H1 (cell line): ENCODE measurements around the gene DENND1A. TPM values are rescaled to one million over a fixed set of nuclear protein-coding genes. Genes with fewer than 3 reads are reported as not detected.

Source experiments
- CTCF ChIA-PET: fragments of 300-600 bp; sonication (Branson Sonifier 250); formaldehyde crosslinking; loops from one replicate; lab custom pipeline; 2021; ENCODE audit not compliant: partially characterized antibody; lab: Charles Lee
- POLR2A ChIA-PET: fragments of 300-600 bp; sonication (Branson Sonifier 250); formaldehyde crosslinking; loops from one replicate; lab custom pipeline; 2021; ENCODE audit warnings: inconsistent platforms; ENCODE audit not compliant: partially characterized antibody; lab: Charles Lee
- DNase-seq, 2 experiments: peaks; one replicate each; pipeline versions ENCODE4 v3.0.0 to v3.0.0-alpha.2; 2010 to 2022; ENCODE audit warnings: low spot score in 2 of 2, low read depth in 1 of 2, mixed read lengths in 1 of 2
- FAIRE-seq: peaks from 2 replicates; lab custom pipeline; 2011; peaks lifted over from hg19 to GRCh38; lab: Jason Lieb, UNC
- H2AFZ ChIP-seq: 2 replicates; pipeline ENCODE4 v1.8.1; 2012; ENCODE audit warnings: low read length, inconsistent platforms
- H2AK5ac ChIP-seq: 2 replicates; pipeline ENCODE4 v1.6.1; 2013; ENCODE audit warnings: low read depth, low read length
- H2BK120ac ChIP-seq: replicated peaks from 2 replicates; pipeline ENCODE3; 2013; ENCODE audit warnings: low read depth, low read length, inconsistent platforms
- H2BK12ac ChIP-seq: 2 replicates; pipeline ENCODE4 v1.6.1; 2013; ENCODE audit warnings: low read depth, low read length
- H2BK15ac ChIP-seq: 2 replicates; pipeline ENCODE4 v1.6.1; 2013; ENCODE audit warnings: low read length
- H2BK20ac ChIP-seq: 2 replicates; pipeline ENCODE4 v1.6.1; 2013; ENCODE audit warnings: low read length
- H2BK5ac ChIP-seq: 2 replicates; pipeline ENCODE4 v1.6.1; 2013; ENCODE audit warnings: low read depth, low read length
- H3K14ac ChIP-seq: 2 replicates; pipeline ENCODE4 v1.6.1; 2013; ENCODE audit warnings: inconsistent platforms; ENCODE audit not compliant: insufficient read length
- H3K18ac ChIP-seq: 2 replicates; pipeline ENCODE4 v1.6.1; 2013; ENCODE audit warnings: low read length; ENCODE audit errors: extremely low read depth
- H3K23ac ChIP-seq: 2 replicates; pipeline ENCODE4 v1.6.1; 2013; ENCODE audit warnings: inconsistent platforms; ENCODE audit not compliant: insufficient read length
- H3K23me2 ChIP-seq: 2 replicates; pipeline ENCODE4 v1.6.1; 2013; ENCODE audit warnings: low read depth, low read length
- H3K27ac ChIP-seq: 2 replicates; pipeline ENCODE4 v1.6.1; 2011; ENCODE audit warnings: low read depth, low read length, inconsistent platforms
- H3K27me3 ChIP-seq, 4 experiments: replicated peaks in 1 of 4; 1 replicate in 1 of 4; 2 replicates in 3 of 4; pipeline versions ENCODE4 v1.6.1 to v1.8.1; 2011 to 2013; ENCODE audit warnings: low read length in 3 of 4, mild to moderate bottlenecking in 3 of 4, inconsistent platforms in 2 of 4, mixed read lengths in 2 of 4, moderate library complexity in 1 of 4; ENCODE audit not compliant: control insufficient read depth in 3 of 4, insufficient read depth in 3 of 4; ENCODE audit errors: extremely low read depth in 1 of 4
- H3K36me3 ChIP-seq, 4 experiments: 2 replicates each; pipeline versions ENCODE4 v1.6.1 to v1.8.1; 2011 to 2013; ENCODE audit warnings: mild to moderate bottlenecking in 4 of 4, low read length in 3 of 4, moderate library complexity in 2 of 4, control low read depth in 1 of 4, inconsistent platforms in 1 of 4; ENCODE audit not compliant: insufficient read depth in 4 of 4, control insufficient read depth in 2 of 4
- H3K4ac ChIP-seq: replicated peaks from 2 replicates; pipeline ENCODE3; 2013; ENCODE audit warnings: low read length, low read depth, mixed read lengths, inconsistent platforms; ENCODE audit not compliant: insufficient read length
- H3K4me1 ChIP-seq, 4 experiments: replicated peaks in 1 of 4; 1 replicate in 1 of 4; 2 replicates in 3 of 4; pipeline versions ENCODE4 v1.6.1 to v1.8.1; 2011 to 2013; ENCODE audit warnings: low read length in 3 of 4, inconsistent platforms in 2 of 4, mixed read lengths in 1 of 4; ENCODE audit not compliant: insufficient read depth in 4 of 4, control insufficient read depth in 3 of 4
- H3K4me2 ChIP-seq, 2 experiments: 2 replicates each; pipeline versions ENCODE4 v1.6.1 to v1.8.1; 2011 to 2013; ENCODE audit warnings: low read depth in 2 of 2, low read length in 2 of 2, control low read depth in 1 of 2, inconsistent platforms in 1 of 2, mild to moderate bottlenecking in 1 of 2; ENCODE audit not compliant: insufficient read depth in 1 of 2
- H3K4me3 ChIP-seq, 4 experiments: fragments of 200-600, 300-600 bp in 1 of 4; sonication (generic), shearing (Covaris generic), sonication (Bioruptor Twin) in 1 of 4; 2 replicates each; pipeline versions ENCODE4 v1.5.1 to v1.8.1; 2011 to 2016; ENCODE audit warnings: low read length in 4 of 4, low read depth in 3 of 4, control low read depth in 2 of 4, inconsistent platforms in 2 of 4, mild to moderate bottlenecking in 2 of 4, mixed read lengths in 1 of 4, moderate library complexity in 1 of 4; ENCODE audit not compliant: insufficient read depth in 2 of 4; ENCODE audit errors: extremely low read depth in 1 of 4
- H3K56ac ChIP-seq: replicated peaks from 2 replicates; pipeline ENCODE3; 2013; ENCODE audit warnings: low read depth, mild to moderate bottlenecking, mixed read lengths, low read length, inconsistent platforms; ENCODE audit not compliant: insufficient read length
- H3K79me1 ChIP-seq: 2 replicates; pipeline ENCODE4 v1.6.1; 2013; ENCODE audit warnings: low read depth, low read length, control low read depth
- H3K79me2 ChIP-seq, 2 experiments: 2 replicates each; pipeline versions ENCODE4 v1.6.1 to v1.8.1; 2012 to 2013; ENCODE audit warnings: low read length in 2 of 2, mild to moderate bottlenecking in 2 of 2, inconsistent platforms in 1 of 2; ENCODE audit not compliant: insufficient read depth in 2 of 2, control insufficient read depth in 1 of 2
- H3K9ac ChIP-seq, 4 experiments: replicated peaks in 1 of 4; 1 replicate in 1 of 4; 2 replicates in 3 of 4; pipeline versions ENCODE4 v1.6.1 to v1.8.1; 2011 to 2013; ENCODE audit warnings: low read depth in 3 of 4, low read length in 3 of 4, control low read depth in 2 of 4, mild to moderate bottlenecking in 2 of 4, moderate library complexity in 2 of 4, inconsistent platforms in 1 of 4; ENCODE audit errors: extremely low read depth in 1 of 4
- H3K9me3 ChIP-seq, 2 experiments: 2 replicates each; pipeline versions ENCODE4 v1.6.1 to v1.8.1; 2012 to 2013; ENCODE audit warnings: mild to moderate bottlenecking in 2 of 2, moderate library complexity in 2 of 2, control low read depth in 1 of 2, inconsistent platforms in 1 of 2, low read depth in 1 of 2, low read length in 1 of 2, mixed read lengths in 1 of 2; ENCODE audit not compliant: insufficient read depth in 2 of 2
- H4K20me1 ChIP-seq, 2 experiments: replicated peaks in 1 of 2; 2 replicates each; pipeline versions ENCODE3 to v1.8.1; 2011 to 2013; ENCODE audit warnings: inconsistent platforms in 2 of 2, low read length in 2 of 2, mild to moderate bottlenecking in 1 of 2; ENCODE audit not compliant: insufficient read depth in 2 of 2, control insufficient read depth in 1 of 2
- H4K5ac ChIP-seq: 2 replicates; pipeline ENCODE4 v1.6.1; 2013; ENCODE audit warnings: low read length, low read depth, mixed read lengths, inconsistent platforms; ENCODE audit not compliant: insufficient read length
- H4K8ac ChIP-seq: 2 replicates; pipeline ENCODE4 v1.8.0; 2013; ENCODE audit warnings: mild to moderate bottlenecking, moderate library complexity, low read length, inconsistent platforms; ENCODE audit not compliant: insufficient read depth; ENCODE audit errors: extremely low read depth
- H4K91ac ChIP-seq: replicated peaks from 2 replicates; pipeline ENCODE3; 2013; ENCODE audit warnings: low read length, mixed read lengths, inconsistent platforms; ENCODE audit not compliant: insufficient read length
- MAFK ChIP-seq: IDR thresholded peaks from 2 replicates; pipeline ENCODE4 v1.6.1; 2012; ENCODE audit warnings: low read depth, mild to moderate bottlenecking, improper control_type of control experiment, low read length
- NRF1 ChIP-seq: IDR thresholded peaks from 2 replicates; pipeline ENCODE4 v1.6.1; 2011; ENCODE audit warnings: mild to moderate bottlenecking, low read depth, low read length, improper control_type of control experiment
- POU5F1 ChIP-seq: IDR thresholded peaks from 2 replicates; pipeline ENCODE4 v1.6.1; 2011; ENCODE audit warnings: low read depth, mild to moderate bottlenecking, low read length, moderate library complexity
- RBBP5 ChIP-seq: IDR thresholded peaks from 2 replicates; pipeline ENCODE4 v1.7.1; 2012; ENCODE audit warnings: low read depth, mild to moderate bottlenecking, inconsistent platforms, low read length, moderate library complexity, borderline replicate concordance
- RNF2 ChIP-seq: fragments of 200-900, 300-1000 bp; sonication (generic); IDR thresholded peaks from 2 replicates; pipeline ENCODE4 v1.7.1; 2016; ENCODE audit warnings: borderline replicate concordance, low read depth, mild to moderate bottlenecking, antibody characterized with exemption, low read length; ENCODE audit not compliant: poor library complexity, severe bottlenecking; ENCODE audit errors: missing control alignments
- TAF7 ChIP-seq: optimal IDR thresholded peaks from 2 replicates; pipeline ENCODE3; 2011; ENCODE audit warnings: low read depth, mild to moderate bottlenecking, inconsistent platforms, low read length, moderate library complexity, borderline replicate concordance
- WGBS, 2 experiments: shearing (Covaris generic) in 1 of 2; methylation state at CpG; one replicate each; pipeline versions ENCODE4 v1.1.6 to v1.1.7; 2013 to 2015; ENCODE audit warnings: low lambda C conversion rate in 2 of 2, mixed read lengths in 2 of 2, inconsistent platforms in 1 of 2, low coverage in 1 of 2, missing lambda C conversion rate in 1 of 2; ENCODE audit not compliant: insufficient replicate concordance in 2 of 2, insufficient coverage in 1 of 2, insufficient read length in 1 of 2; ENCODE audit errors: extremely low coverage in 1 of 2, missing lambda C conversion rate in 1 of 2; 5-methylcytosine and 5-hydroxymethylcytosine counted together
- polyA plus RNA-seq, 7 experiments: library from polyadenylated mRNA; depleted of rRNA in 3 of 7; stranded (reverse) in 5 of 7; unstranded in 2 of 7; fragments of >200 nt in 5 of 7; fragments of 200-250 nt in 2 of 7; gene quantifications; 1 replicate in 5 of 7; 2 replicates in 1 of 7; 4 replicates in 1 of 7; pipeline versions ENCODE4 v1.2.1 to v1.2.3, GENCODE V29; 2011 to 2013; ENCODE audit warnings: missing spikeins in 2 of 7, mixed read lengths in 2 of 7
- total RNA-seq: library from RNA; stranded (reverse); fragmentation: NEBNext Ultra II Directional; extraction: Animal tissue kit (Norgen Biotek cat#: 25700); gene quantifications from 2 replicates; pipeline ENCODE4 v1.2.1, GENCODE V29; 2021

The DENND1A gene
- total and polyA plus RNA-seq, 2 of the 8 experiments (the other 6 are each of a cell fraction or from before 2014, with no cell fraction given) = 24.1 to 26.4 TPM

GRCh38 chr9:123347289-123348060, 582.5 kb downstream of the DENND1A start:
- FAIRE-seq (peak; percentile 63), DNase-seq (no peak)
- Histone ChIP-seq H3K23me2 (peaks cover 11% of the 10 kb centered on the region), H3K79me1 (no peaks in the 10 kb centered on the region), H3K14ac (no peak overlapping the region), H4K91ac (peak overlapping the region; percentile 88), H3K4me2 (no peak overlapping the region), H2BK12ac (0 out of 2 replicates have a peak overlapping the region, but pooled peaks have one; percentile 86), H3K79me2 (no peaks in the 10 kb centered on the region), H3K9ac (no peak overlapping the region), H4K20me1 (peaks cover 0 to 10% of the 10 kb centered on the region in 2 experiments), H3K56ac (peak overlapping the region; percentile 99), H2BK20ac (peak overlapping the region; percentile 44), H3K4me1 (peaks cover 0 to 11% (median 0%) of the 10 kb centered on the region in 4 experiments; a peak in 2 of 7 replicates), H2BK5ac (peak overlapping the region; percentile 42)
- TF ChIP-seq TAF7 (no peak), RBBP5 (no peak), RNF2 (no peak), NRF1 (no peak), POU5F1 (no peak), MAFK (no peak)
- TF ChIP-seq, all 59 proteins: peak for 0
- H3K36me3 ChIP-seq = no peaks in the 10 kb centered on the region
- no peaks in the 10 kb centered on the region for H3K27me3 ChIP-seq
- CTCF ChIA-PET = interaction anchor here (0.9 to 22.0 kb wide), 6 partner anchors 41 to 265 kb away, joined by 3 to 668 read pairs (median 18); no protein-coding TSS in a partner anchor
- H4K8ac ChIP-seq = no peak overlapping the region; the same call in 1 of the 2 replicates
- H3K23ac ChIP-seq = no peak overlapping the region
- no peak overlapping the region; the same call in none of the 2 replicates for H2BK15ac ChIP-seq
- 76 to 100% methylated on average over 2 to 12 of the region's 12 CpGs for WGBS, 2 experiments
- H2AFZ ChIP-seq = no peak overlapping the region
- no peak overlapping the region for H2BK120ac ChIP-seq
- peak overlapping the region; percentile 88; the same call in 1 of the 2 replicates for H2AK5ac ChIP-seq
- H3K4ac ChIP-seq = peak overlapping the region; percentile 48
- POLR2A ChIA-PET = no interaction called here
- H4K5ac ChIP-seq = no peak overlapping the region
- H3K27ac ChIP-seq = no peak overlapping the region
- no peak overlapping the region for H3K18ac ChIP-seq
- no peak overlapping the region for H3K4me3 ChIP-seq
- no peaks in the 10 kb centered on the region for H3K9me3 ChIP-seq
